ENCODE measurements around the gene AXIN1.
"Not testable (repeated sequence)": the region's sequence is repeated elsewhere in the genome, so short reads cannot be mapped to it uniquely, and the experiment has no call there.

- TF ChIP-seq POLR2A, POLR2AphosphoS5 (IDR thresholded peaks at IDR 0.05; ENCODE audit: low read depth, low read length): not testable (repeated sequence)
Measured at GRCh38 chr16:267562-267961, 85.0 kb downstream of the AXIN1 start.

Data from GM12892 (cell line).